Kidney epithelial cell (primary cell): Measurements from ENCODE around the gene OR5A2. TPM values are rescaled to one million over a fixed set of nuclear protein-coding genes. Genes with fewer than 3 reads are reported as not detected.
"Not testable (repeated sequence)": the region's sequence is repeated elsewhere in the genome, so short reads cannot be mapped to it uniquely, and the experiment has no call there.

Experiments
- DNase-seq: peaks from one replicate; pipeline ENCODE4 v3.0.0-alpha.2; 2010; ENCODE audit warnings: low read depth
- H3K27me3 ChIP-seq: 2 replicates; pipeline ENCODE4 v1.6.0; 2011; ENCODE audit warnings: low read length; ENCODE audit not compliant: control insufficient read depth, insufficient read depth
- H3K36me3 ChIP-seq: 2 replicates; pipeline ENCODE4 v1.5.1; 2011; ENCODE audit warnings: low read length; ENCODE audit not compliant: control insufficient read depth, insufficient read depth
- H3K4me3 ChIP-seq: 2 replicates; pipeline ENCODE4 v1.5.1; 2011; ENCODE audit warnings: low read depth, mild to moderate bottlenecking, control low read depth, low read length
- total RNA-seq: library from RNA; depleted of rRNA; stranded (reverse); fragments of >200 nt; gene quantifications from 2 replicates; pipeline ENCODE4 v1.2.3, GENCODE V29; 2015
- TF ChIP-seq, protein P1 (sequence below): IDR thresholded peaks from 2 replicates; pipeline ENCODE4 v1.5.1; 2011; ENCODE audit warnings: mild to moderate bottlenecking, moderate library complexity, low read length, control low read depth, inconsistent platforms; ENCODE audit not compliant: insufficient read depth, poor library complexity, severe bottlenecking

The OR5A2 gene
- total RNA-seq, 1 donor from 2014 or later, result not detected

DNA sequence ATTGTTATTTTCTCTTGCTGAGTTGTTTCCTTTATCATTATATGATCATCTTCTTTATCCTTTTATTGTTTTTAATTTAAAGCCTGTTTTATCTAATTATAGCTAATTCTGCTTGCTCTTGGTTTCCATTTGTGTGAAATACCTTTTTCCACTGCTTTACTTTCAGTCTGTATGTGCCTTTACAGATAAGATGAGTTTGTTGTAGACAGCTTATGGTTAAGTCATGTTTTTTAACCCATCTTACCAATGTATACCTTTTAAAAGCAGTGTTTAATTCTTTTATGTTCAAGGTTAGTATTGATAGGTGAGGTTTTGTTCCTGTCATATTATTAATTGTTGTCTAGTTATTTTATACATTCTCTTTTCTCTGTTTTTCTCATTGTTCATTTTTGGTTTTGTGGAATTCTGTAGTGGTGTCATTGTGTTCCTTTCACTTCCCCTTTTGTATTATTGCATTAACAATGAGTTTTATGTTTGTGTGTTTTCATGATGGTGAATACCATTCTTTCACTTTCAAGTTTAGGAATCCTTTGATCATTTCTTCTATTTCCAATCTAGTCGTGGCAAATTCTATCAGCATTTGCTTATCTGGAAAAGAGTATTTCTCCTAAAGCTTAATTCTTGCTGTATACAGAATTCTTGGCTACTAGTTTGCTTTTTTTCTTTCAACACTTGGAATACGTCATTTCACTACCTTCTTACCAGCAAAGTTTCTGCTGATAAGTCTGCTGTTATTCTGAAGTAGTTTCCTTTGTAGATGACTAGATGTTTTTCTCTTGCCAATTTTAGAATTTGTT is 45.8 kb downstream of the OR5A2 start:
- Histone ChIP-seq H3K36me3 (no peaks in the 10 kb centered on the region), H3K27me3 (no peaks in the 10 kb centered on the region), H3K4me3 (no peak overlapping the region)
- DNase-seq, result no peak
- TF ChIP-seq, protein P1, sequence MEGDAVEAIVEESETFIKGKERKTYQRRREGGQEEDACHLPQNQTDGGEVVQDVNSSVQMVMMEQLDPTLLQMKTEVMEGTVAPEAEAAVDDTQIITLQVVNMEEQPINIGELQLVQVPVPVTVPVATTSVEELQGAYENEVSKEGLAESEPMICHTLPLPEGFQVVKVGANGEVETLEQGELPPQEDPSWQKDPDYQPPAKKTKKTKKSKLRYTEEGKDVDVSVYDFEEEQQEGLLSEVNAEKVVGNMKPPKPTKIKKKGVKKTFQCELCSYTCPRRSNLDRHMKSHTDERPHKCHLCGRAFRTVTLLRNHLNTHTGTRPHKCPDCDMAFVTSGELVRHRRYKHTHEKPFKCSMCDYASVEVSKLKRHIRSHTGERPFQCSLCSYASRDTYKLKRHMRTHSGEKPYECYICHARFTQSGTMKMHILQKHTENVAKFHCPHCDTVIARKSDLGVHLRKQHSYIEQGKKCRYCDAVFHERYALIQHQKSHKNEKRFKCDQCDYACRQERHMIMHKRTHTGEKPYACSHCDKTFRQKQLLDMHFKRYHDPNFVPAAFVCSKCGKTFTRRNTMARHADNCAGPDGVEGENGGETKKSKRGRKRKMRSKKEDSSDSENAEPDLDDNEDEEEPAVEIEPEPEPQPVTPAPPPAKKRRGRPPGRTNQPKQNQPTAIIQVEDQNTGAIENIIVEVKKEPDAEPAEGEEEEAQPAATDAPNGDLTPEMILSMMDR, result no peak

DNA sequence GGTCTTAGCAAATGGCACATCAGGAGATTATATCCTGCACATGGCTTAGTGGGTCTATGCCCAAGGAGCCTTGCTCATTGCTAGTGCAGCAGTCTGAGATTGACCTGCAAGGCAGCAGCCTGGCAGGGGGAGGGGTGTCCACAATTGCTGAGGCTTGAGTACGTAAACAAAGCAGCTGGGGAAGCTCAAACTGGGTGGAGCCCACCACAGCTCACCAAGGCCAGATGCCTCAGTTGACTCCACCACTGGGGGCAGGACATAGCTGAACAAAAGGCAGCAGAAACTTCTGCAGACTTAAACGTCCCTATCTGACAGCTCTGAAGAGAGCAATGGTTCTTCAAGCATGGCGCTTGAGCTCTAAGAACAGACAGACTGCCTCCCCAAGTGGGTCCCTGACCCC is 53.9 kb downstream of the OR5A2 start:
- not testable (repeated sequence) for H3K27me3 ChIP-seq, H3K4me3 ChIP-seq, H3K36me3 ChIP-seq, DNase-seq

DNA sequence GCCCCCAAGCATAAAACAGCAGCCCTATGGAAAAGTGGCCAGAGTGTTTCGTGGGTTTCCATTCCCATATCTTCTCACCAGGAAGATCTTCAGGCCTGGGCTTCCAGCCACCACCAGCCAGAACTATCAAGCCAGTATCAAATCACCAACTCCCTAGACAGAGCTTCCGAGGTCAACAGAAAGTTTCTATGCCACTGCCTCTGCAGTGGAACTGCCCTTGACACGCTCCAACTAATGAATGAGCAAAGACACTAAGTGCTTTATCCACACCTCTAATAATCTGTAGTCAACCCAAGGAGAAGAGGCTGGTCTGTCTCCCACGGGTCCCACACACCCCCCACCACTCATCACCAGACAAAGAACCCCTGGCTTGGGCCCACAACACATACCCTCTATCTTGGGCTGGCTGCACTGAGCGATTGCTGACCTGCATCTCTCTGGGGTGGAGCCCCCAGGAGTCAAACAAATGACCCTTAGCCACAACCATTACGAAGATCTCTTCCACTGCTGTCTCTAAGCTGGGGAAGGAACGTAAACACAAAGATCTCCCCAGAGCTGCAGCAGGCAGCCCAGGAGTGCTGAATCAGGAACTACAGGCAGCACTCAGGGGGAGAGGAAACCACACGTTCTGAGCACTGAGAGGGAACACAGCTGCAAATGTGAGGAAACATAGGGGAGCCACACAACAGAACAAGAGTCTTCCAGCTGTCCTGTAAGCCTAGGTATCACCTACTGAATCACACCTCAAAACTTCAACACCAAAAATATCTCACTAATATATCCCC is 57.8 kb downstream of the OR5A2 start:
- Histone ChIP-seq H3K4me3 (no peak overlapping the region), H3K36me3 (no peaks in the 10 kb centered on the region), H3K27me3 (no peaks in the 10 kb centered on the region)
- TF ChIP-seq, protein P1, result no peak
- no peak for DNase-seq

Other genes with a start within 250 kb of the OR5A2 start
- 0.27 TPM in 1 of 2 replicates, not detected in the other for gene MPEG1, start 213.5 kb downstream of the OR5A2 start, total RNA-seq
- not detected in 2 replicates for gene OR5AN1, start 67.5 kb downstream of the OR5A2 start, total RNA-seq
- gene OR5A1, start 10.1 kb upstream of the OR5A2 start, total RNA-seq, result not detected in 2 replicates
- gene OR4D6, start 30.5 kb upstream of the OR5A2 start, total RNA-seq, result not detected in 2 replicates
- gene OR4D10, start 46.9 kb upstream of the OR5A2 start, total RNA-seq, result not detected in 2 replicates
- gene OR4D11, start 77.2 kb upstream of the OR5A2 start, total RNA-seq, result not detected in 2 replicates
- gene OR4D9, start 85.1 kb upstream of the OR5A2 start, total RNA-seq, result not detected in 2 replicates
- 27.1 and 30.3 TPM in 2 replicates for gene OSBP, start 189.4 kb upstream of the OR5A2 start, total RNA-seq
- 28.5 and 28.7 TPM in 2 replicates for gene PATL1, start 242.6 kb upstream of the OR5A2 start, total RNA-seq